Activated CD4-positive, alpha-beta T cell treated with anti-CD3 and anti-CD28 coated beads, Interleukin-10, Interleukin-2, amounts not matched to agents 100 ng/mL and 50 ng/mL, durations not matched to agents 16 hours and 8 hours (primary cell): ENCODE data around the gene GALNT17.

ENCODE experiments used
- DNase-seq: peaks from one replicate; pipeline ENCODE4 v3.0.0-alpha.2; 2020

Gene GALNT17

GRCh38 chr7:71404726-71405345 is 272.9 kb downstream of the GALNT17 start:
- no peak for DNase-seq

- DNase-seq: no peak
Measured at GRCh38 chr7:71408271-71408670, 276.3 kb downstream of the GALNT17 start.

DNA sequence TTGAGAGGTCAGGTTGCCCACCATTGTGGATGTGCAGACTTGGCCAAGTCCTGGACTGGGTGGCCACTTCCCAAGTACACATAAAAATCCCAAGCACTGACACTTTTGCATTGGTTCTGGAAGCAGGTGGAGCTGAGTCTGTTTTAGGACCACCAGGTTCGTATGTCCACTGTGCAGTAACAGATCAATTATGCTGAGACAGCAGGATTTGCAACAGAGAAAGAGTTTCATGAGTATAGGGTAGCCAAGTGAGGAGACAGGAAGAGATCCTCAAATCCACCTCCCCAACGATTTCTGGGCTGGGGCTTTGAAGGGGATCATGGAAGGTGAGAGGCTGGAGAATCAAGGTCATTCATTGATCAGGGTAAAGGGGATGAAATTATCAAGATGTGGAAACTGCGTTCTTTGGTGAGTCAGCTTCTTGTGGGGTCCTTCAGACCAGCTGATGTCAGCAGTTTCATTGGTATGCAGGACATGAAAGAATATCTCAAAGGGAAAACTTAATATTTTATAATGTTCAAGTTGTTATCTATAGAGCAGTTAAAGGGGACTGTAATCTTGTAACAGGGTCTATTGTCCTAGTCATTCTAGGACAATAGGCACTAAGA is 277.7 kb downstream of the GALNT17 start:
- DNase-seq: no peak

DNA sequence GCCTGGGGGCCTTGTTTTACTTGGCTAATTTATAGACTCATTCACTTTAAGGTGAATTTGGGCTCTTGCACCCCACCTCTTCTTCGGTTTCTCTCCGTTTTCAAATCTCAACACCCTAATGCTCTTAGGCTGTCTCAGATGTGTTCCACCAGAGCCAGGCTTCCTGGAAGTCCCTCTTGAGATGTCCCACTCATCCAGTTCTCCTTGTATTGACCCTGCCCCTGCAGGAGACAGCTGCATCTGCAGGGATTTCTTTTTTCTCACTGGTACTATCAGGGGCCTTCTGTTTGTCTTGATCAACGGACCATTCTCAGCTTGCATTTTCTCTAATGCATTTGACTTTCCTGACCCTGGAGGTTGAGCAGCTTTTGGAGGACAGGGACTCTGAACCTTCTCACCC is 279.5 kb downstream of the GALNT17 start:
- DNase-seq: no peak

GRCh38 chr7:71414490-71414889 is 282.5 kb downstream of the GALNT17 start:
- DNase-seq: no peak

DNA sequence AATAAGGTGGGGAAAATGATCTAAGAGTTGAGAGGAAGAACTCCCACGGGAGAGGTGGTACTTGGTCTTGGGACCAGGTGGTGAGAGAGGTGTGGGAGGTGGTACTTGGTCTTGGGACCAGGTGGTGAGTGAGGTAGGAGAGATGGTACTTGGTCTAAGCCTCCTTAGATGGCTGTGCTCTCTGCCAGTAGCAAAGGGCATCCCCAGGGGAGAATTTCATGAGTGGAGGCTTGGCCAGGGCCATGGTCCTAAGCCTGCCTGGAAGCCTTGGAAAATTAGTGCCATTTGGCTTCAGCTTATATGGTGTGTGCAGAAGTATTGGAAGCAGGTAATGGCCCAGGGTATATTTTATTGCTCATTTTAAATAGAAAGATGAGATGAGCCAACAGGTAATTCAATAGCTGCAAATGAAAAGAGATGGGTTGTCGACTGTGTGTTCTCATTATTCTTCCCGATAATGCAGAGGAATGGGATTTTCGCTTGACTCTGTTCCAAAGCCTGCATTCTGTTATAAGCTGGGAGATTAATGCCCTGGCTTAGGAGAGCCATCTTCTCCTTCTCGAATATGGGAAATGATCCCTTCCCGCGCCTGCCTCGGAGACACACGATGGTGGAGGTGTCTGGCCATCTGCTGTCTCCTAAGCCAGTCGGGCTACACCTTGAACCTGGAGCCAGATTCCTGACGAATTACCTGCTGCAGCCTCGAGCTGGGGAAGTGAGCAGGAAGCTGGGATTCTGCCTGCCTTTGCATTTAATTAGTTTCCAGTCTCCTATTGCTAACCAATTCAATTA is 287.8 kb downstream of the GALNT17 start:
- no peak for DNase-seq

- DNase-seq: no peak
Measured at GRCh38 chr7:71422104-71422503, 290.2 kb downstream of the GALNT17 start.

GRCh38 chr7:71424166-71425035 is 292.5 kb downstream of the GALNT17 start:
- no peak for DNase-seq

GRCh38 chr7:71429083-71429482 is 297.1 kb downstream of the GALNT17 start:
- no peak for DNase-seq

DNA sequence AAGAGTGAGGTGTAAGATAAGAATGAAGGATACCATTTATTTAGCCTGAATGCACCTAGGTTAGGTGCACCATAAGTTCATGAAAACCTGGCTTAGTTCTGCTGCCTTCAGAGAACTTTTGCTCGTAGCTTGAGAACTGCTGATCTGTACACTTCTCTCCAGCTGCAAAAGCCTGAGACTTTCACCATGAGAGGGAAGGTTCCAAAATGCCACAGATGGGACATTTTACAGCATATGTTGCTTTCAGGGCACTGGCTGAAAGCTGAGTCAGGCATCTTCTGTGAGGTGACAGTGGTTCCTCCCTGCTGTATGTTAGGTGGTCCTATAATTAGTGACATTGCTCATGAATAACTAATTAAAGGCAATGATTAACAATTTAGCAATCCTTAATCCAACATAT is 298.3 kb downstream of the GALNT17 start:
- DNase-seq: no peak

GRCh38 chr7:71439321-71439720 is 307.4 kb downstream of the GALNT17 start:
- DNase-seq: no peak

- peak; percentile 2 for DNase-seq
Measured at GRCh38 chr7:71442492-71443190, 310.7 kb downstream of the GALNT17 start.

DNA sequence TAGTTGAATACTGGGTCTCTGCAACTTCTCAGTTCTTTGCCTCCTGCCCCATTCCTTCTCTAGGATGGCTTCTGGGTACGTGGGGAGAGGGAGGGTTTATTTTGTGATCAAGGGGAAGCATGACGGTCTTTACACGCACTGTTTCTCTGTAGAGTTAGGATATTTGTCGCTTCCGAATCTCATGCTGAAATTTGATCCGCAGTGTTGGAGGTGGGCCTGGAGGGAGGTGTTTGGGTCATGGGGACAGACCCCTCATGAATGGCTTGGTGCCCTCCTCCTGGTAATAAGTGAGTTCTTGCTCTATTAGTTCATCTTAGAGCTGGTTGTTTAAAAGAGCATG is 311.2 kb downstream of the GALNT17 start:
- DNase-seq: no peak

DNA sequence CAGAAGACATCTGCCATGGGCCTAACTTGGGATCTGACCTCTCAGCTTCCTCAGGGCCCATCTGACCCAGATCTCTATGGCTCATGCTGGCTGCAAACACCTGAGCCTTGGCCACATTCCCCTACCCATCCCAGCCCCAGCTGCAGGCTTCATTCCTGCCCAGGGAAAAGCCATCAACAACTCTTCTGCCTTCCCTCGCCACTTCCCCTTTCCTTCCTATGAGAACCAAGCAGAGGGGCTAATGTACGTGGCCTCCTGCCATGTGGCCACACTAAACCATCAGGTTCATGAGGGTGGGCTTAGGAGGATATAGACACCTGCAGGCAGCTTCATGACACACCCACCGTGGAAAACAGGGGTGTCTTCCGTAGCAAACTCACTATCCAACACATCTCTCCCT is 312.2 kb downstream of the GALNT17 start:
- DNase-seq: no peak

GRCh38 chr7:71453630-71454029 is 321.7 kb downstream of the GALNT17 start:
- no peak for DNase-seq

GRCh38 chr7:71454981-71455380 is 323.0 kb downstream of the GALNT17 start:
- DNase-seq: no peak

DNA sequence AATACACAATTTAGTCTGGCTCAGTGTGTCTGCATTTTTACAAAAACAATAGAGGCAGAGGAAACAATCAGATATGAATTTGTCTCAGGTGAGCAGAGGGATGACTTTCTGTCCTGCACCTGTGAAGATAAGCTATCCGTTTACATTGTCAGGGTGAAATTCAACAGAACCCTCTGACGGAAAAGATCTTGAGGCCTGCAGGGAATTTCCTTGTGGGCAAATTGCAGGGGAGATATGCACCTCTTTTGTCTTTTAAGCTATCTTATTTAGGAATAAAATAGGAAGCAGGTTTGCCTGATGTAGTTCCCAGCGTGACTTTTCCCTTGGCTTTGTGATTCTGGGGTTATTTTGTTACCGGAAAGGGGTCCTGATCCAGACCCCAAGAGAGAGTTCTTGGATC is 325.1 kb downstream of the GALNT17 start:
- DNase-seq: no peak

- DNase-seq: no peak
Measured at GRCh38 chr7:71457846-71458590, 326.1 kb downstream of the GALNT17 start.

GRCh38 chr7:71459132-71459531 is 327.2 kb downstream of the GALNT17 start:
- DNase-seq: no peak

GRCh38 chr7:71461572-71461971 is 329.6 kb downstream of the GALNT17 start:
- DNase-seq: no peak

- DNase-seq: no peak
Measured at GRCh38 chr7:71465741-71466189, 333.8 kb downstream of the GALNT17 start.
